GM12878 (cell line): ENCODE results near the gene IBTK. TPM values are rescaled to one million over a fixed set of nuclear protein-coding genes. Genes with fewer than 3 reads are reported as not detected.

Source experiments
- ATAC-seq: fragments of 200-7000 bp; cut with Tn5 transposase; 3 replicates; pipeline ENCODE4 v1.9.1; 2020; ENCODE audit warnings: mild to moderate bottlenecking, moderate library complexity
- BruUV-seq: library from RNA; stranded (reverse); fragments of 400-500 nt; replicated peaks from 2 replicates; lab custom pipeline; 2021; lab: Mats Ljungman, UMichigan
- CTCF ChIA-PET: fragments of 300-600 bp; sonication (Branson Sonifier 250); formaldehyde crosslinking; extraction: SDS; loops from one replicate; lab custom pipeline; 2021; ENCODE audit warnings: inconsistent platforms; lab: Yijun Ruan, JAX
- POLR2A ChIA-PET: fragments of 350-600 bp; formaldehyde crosslinking; extraction: SDS; loops from one replicate; lab custom pipeline; 2021; ENCODE audit warnings: inconsistent platforms; lab: Charles Lee
- RAD21 ChIA-PET: fragments of 300-600 bp; sonication (Branson Sonifier 250); formaldehyde crosslinking; loops from one replicate; lab custom pipeline; 2023; ENCODE audit warnings: antibody characterized with exemption; ENCODE audit not compliant: unreplicated experiment; lab: Charles Lee
- SMC1A ChIA-PET: fragments of 300-600 bp; sonication (Branson Sonifier 250); formaldehyde crosslinking; loops from one replicate; lab custom pipeline; 2023; ENCODE audit not compliant: unreplicated experiment, uncharacterized antibody; lab: Charles Lee
- DNase-seq: peaks from one replicate; pipeline ENCODE4 v3.0.0-alpha.2; 2011; ENCODE audit warnings: low read depth, low spot score
- FAIRE-seq: peaks from 3 replicates; lab custom pipeline; 2011; peaks lifted over from hg19 to GRCh38; lab: Jason Lieb, UNC
- H2AFZ ChIP-seq: 2 replicates; pipeline ENCODE4 v1.6.0; 2011; ENCODE audit warnings: low read depth, low read length, control low read depth; ENCODE audit not compliant: control insufficient read depth
- H3K27ac ChIP-seq: 2 replicates; pipeline ENCODE4 v1.5.1; 2011; ENCODE audit warnings: control low read depth; ENCODE audit not compliant: control insufficient read depth, insufficient read depth
- H3K27me3 ChIP-seq, 2 experiments: replicated peaks in 1 of 2; 2 replicates each; pipeline versions ENCODE4 v1.6.0 to v1.6.1; 2011; ENCODE audit warnings: low read length in 1 of 2; ENCODE audit not compliant: control insufficient read depth in 2 of 2, insufficient read depth in 2 of 2
- H3K36me3 ChIP-seq, 2 experiments: 2 replicates each; pipeline ENCODE4 v1.5.1; 2011; ENCODE audit warnings: low read length in 1 of 2; ENCODE audit not compliant: control insufficient read depth in 2 of 2, insufficient read depth in 2 of 2
- H3K4me1 ChIP-seq: 2 replicates; pipeline ENCODE4 v1.6.1; 2011; ENCODE audit warnings: mild to moderate bottlenecking, low read length, moderate library complexity, mixed read lengths; ENCODE audit not compliant: control insufficient read depth, insufficient read depth
- H3K4me2 ChIP-seq: 2 replicates; pipeline ENCODE4 v1.6.0; 2011; ENCODE audit warnings: control low read depth; ENCODE audit not compliant: control insufficient read depth, insufficient read depth
- H3K4me3 ChIP-seq: fragments of 200-600 bp; sonication (generic); 2 replicates; pipeline ENCODE4 v1.5.1; 2016
- H3K79me2 ChIP-seq: 2 replicates; pipeline ENCODE4 v1.6.0; 2011; ENCODE audit warnings: low read length; ENCODE audit not compliant: control insufficient read depth, insufficient read depth
- H3K9ac ChIP-seq: 2 replicates; pipeline ENCODE4 v1.8.0; 2011; ENCODE audit warnings: low read length, control low read depth, mixed read lengths; ENCODE audit not compliant: control insufficient read depth, insufficient read depth
- H3K9me3 ChIP-seq: replicated peaks from 3 replicates; pipeline ENCODE4 v1.5.1; 2011; ENCODE audit warnings: mild to moderate bottlenecking, low read length; ENCODE audit not compliant: control insufficient read depth, insufficient read depth
- H4K20me1 ChIP-seq: 2 replicates; pipeline ENCODE4 v1.6.0; 2011; ENCODE audit not compliant: control insufficient read depth, insufficient read depth
- CBFB ChIP-seq: IDR thresholded peaks from 2 replicates; pipeline ENCODE4 v1.6.1; 2016; ENCODE audit warnings: antibody characterized with exemption, low read depth
- E2F8 ChIP-seq: fragments of 450-650 bp; IDR thresholded peaks from 2 replicates; pipeline ENCODE4 v1.6.1; 2018; ENCODE audit warnings: mild to moderate bottlenecking, low read depth, moderate library complexity; ENCODE audit not compliant: partially characterized antibody
- IKZF2 ChIP-seq, 2 experiments: fragments of 450-650 bp; IDR thresholded peaks; 2 replicates each; pipeline ENCODE4 v1.6.1; 2017; ENCODE audit warnings: mild to moderate bottlenecking in 2 of 2, moderate library complexity in 2 of 2
- JUNB ChIP-seq: IDR thresholded peaks from 2 replicates; pipeline ENCODE4 v1.6.1; 2016; ENCODE audit warnings: antibody characterized with exemption, mild to moderate bottlenecking
- MEF2B ChIP-seq: fragments of 450-650 bp; IDR thresholded peaks from 2 replicates; pipeline ENCODE4 v1.6.1; 2018; ENCODE audit warnings: mild to moderate bottlenecking, moderate library complexity; ENCODE audit not compliant: partially characterized antibody, poor library complexity, severe bottlenecking
- MTA2 ChIP-seq: fragments of 450-650 bp; IDR thresholded peaks from 2 replicates; pipeline ENCODE4 v1.6.1; 2016; ENCODE audit warnings: low read depth, mild to moderate bottlenecking, moderate library complexity
- ZNF24 ChIP-seq: fragments of 450-650 bp; IDR thresholded peaks from 2 replicates; pipeline ENCODE4 v1.6.1; 2017; ENCODE audit warnings: antibody characterized with exemption, mild to moderate bottlenecking
- WGBS: methylation state at CpG from one replicate; pipeline ENCODE4 v1.1.6; 2016; ENCODE audit warnings: low lambda C conversion rate; ENCODE audit not compliant: insufficient replicate concordance, insufficient coverage; ENCODE audit errors: missing lambda C conversion rate; 5-methylcytosine and 5-hydroxymethylcytosine counted together
- in situ Hi-C: fragments of 300-500 bp; cut with MboI; formaldehyde crosslinking; loops from 9 replicates; pipeline ENCODE4 v1.14.3; 2018; ENCODE audit warnings: mixed read lengths
- intact Hi-C: fragments of 100-400 bp; cut with micrococcal nuclease; formaldehyde crosslinking; loops from one replicate; pipeline ENCODE4 v1.14.2; 2022; ENCODE audit not compliant: unreplicated experiment
- polyA plus RNA-seq, 11 experiments: library from polyadenylated mRNA; depleted of rRNA in 4 of 11; unstranded in 6 of 11; stranded (reverse) in 5 of 11; fragments of >200 nt; fragmentation: Nextera tagmentation in 4 of 11; fragmentation: Illumina TruSeq in 1 of 11; extraction: Ambion mirVana in 4 of 11; extraction: Trizol in 1 of 11; gene quantifications; 1 replicate in 1 of 11; 2 replicates in 10 of 11; pipeline versions ENCODE4 v1.2.1 to v1.2.3, GENCODE V29; 2011 to 2016; ENCODE audit warnings: inconsistent platforms in 2 of 11, missing spikeins in 2 of 11, low read depth in 1 of 11
- total RNA-seq, 4 experiments: library from RNA; depleted of rRNA in 3 of 4; stranded (reverse); fragments of >200 nt in 3 of 4; fragmentation: Illumina TruSeq in 1 of 4; extraction: Trizol in 1 of 4; gene quantifications; 2 replicates each; pipeline versions ENCODE4 v1.2.1 to v1.2.3, GENCODE V29; 2013 to 2021

Gene IBTK
- total and polyA plus RNA-seq, 10 of the 15 experiments (the other 5 are each of a cell fraction or from before 2014, with no cell fraction given): 12.0 to 32.1 (median 20.9) TPM

DNA sequence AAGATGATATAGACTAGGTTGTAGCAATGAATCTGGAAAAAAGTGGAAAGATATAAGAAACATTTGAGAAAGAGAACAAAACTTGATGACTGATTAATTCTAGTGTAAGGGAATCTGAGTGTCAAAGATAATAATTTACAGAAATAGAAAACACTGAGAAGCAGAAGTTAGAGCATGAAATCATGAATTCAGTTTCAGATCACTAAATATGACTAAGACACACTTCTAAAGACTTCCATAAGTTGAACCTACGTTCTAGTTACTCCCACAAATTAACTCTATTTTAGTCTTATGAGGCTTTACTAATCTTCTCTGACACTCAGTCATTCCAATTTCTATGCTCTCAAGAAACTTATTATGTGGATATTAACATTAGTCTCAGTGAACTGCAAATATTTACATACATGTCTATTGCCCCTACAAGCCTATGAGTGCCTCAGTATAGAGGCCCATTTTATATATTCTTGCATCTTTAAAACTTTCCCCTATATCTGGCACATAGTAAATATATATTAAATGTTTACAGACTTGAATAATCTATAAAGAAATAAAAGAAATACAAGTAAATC is 30.4 kb downstream of the IBTK start:
- RAD21 ChIA-PET: no interaction called here

More for the DNA sequence above, 30.4 kb downstream of the IBTK start:
- Histone ChIP-seq H3K79me2 (no peaks in the 10 kb centered on the region), H3K4me2 (no peak overlapping the region), H3K27ac (no peak overlapping the region), H3K9ac (no peak overlapping the region), H3K4me3 (no peak overlapping the region), H3K27me3 (no peaks in the 10 kb centered on the region), H3K4me1 (no peaks in the 10 kb centered on the region; the same call in 1 of the 2 replicates), H3K9me3 (no peaks in the 10 kb centered on the region), H2AFZ (no peak overlapping the region), H3K36me3 (peaks cover 3 to 23% of the 10 kb centered on the region in 2 experiments), H4K20me1 (no peaks in the 10 kb centered on the region)
- TF ChIP-seq MEF2B (peak; percentile 40), E2F8 (no peak), JUNB (0 out of 2 replicates have a peak, but pooled peaks have one; percentile 15), MTA2 (peak; percentile 68; the same call in 1 of the 2 replicates), ZNF24 (0 out of 2 replicates have a peak, but pooled peaks have one; percentile 40), CBFB (no peak), IKZF2 (IDR thresholded peaks at IDR 0.05) (peak in 1 of 2 experiments; percentile 16; a peak in 2 of 4 replicates)
- intact Hi-C loops (no loop called here), in situ Hi-C loops (no loop called here)
- WGBS: 33% methylated on average over 1 of the region's 1 CpG
- ChIA-PET SMC1A (no interaction called here), CTCF (no interaction called here), POLR2A (interaction anchor here (0.6 kb wide), 1 partner anchor 17 kb away, joined by 3 read pairs; no protein-coding TSS in a partner anchor)
- BruUV-seq: no TSS peak
- peak; percentile 88 for ATAC-seq
- DNase-seq: peak; percentile 3
- FAIRE-seq: no peak
